ENCODE data around the gene TMEM220.

GRCh38 chr17:10666906-10667305 lies 62.9 kb downstream of the TMEM220 start:
- TF ChIP-seq CTCF (IDR thresholded peaks at IDR 0.05; ENCODE audit: insufficient read depth, low read length) (no peak), REST (IDR thresholded peaks at IDR 0.05; ENCODE audit: insufficient replicate concordance, low read depth) (no peak), POLR2AphosphoS5 (IDR thresholded peaks at IDR 0.05; ENCODE audit: low read depth) (no peak), GABPA (IDR thresholded peaks at IDR 0.05; ENCODE audit: low read depth) (no peak)

Measured in HL-60 (cell line).